DOHH2 (cell line): ENCODE results near the gene SULF2.

Experiments used
- CTCF ChIP-seq: fragments of 200-600 bp; sonication (generic); IDR thresholded peaks from one replicate; pipeline ENCODE4 v1.5.1; 2014; ENCODE audit warnings: antibody characterized with exemption, mild to moderate bottlenecking, low read depth, low read length; ENCODE audit not compliant: poor library complexity, severe bottlenecking
- EZH2phosphoT487 ChIP-seq: fragments of 200-600 bp; sonication (generic); IDR thresholded peaks from 2 replicates; pipeline ENCODE4 v1.6.1; 2017; ENCODE audit warnings: borderline replicate concordance, mild to moderate bottlenecking, antibody characterized with exemption, low read length, moderate library complexity, mixed read lengths

GRCh38 chr20:47814632-47815415 lies 29.5 kb upstream of the SULF2 start:
- TF ChIP-seq CTCF (no peak), EZH2phosphoT487 (no peak)
